Measurements from ENCODE around the gene SNX22. TPM values are rescaled to one million over a fixed set of nuclear protein-coding genes. Genes with fewer than 3 reads are reported as not detected.

Gene SNX22
- total RNA-seq, 2 experiments from 2014 or later: 0.19 to 0.47 TPM

- Mint-ChIP-seq H3K9me3 (no peaks in the 10 kb centered on the region), H3K4me1 (ENCODE audit: low read depth) (no peaks in the 10 kb centered on the region), H3K4me3 (no peak overlapping the region), H3K27ac (no peak overlapping the region), H3K36me3 (ENCODE audit: low read depth) (peaks cover 25% of the 10 kb centered on the region), H3K27me3 (ENCODE audit: low read depth) (no peaks in the 10 kb centered on the region)
- CTCF ChIA-PET: no interaction called here
- intact Hi-C loops (cut with micrococcal nuclease): no loop called here
- DNase-seq: no peak
Measured at GRCh38 chr15:64121614-64122013, 29.9 kb upstream of the SNX22 start.

DNA sequence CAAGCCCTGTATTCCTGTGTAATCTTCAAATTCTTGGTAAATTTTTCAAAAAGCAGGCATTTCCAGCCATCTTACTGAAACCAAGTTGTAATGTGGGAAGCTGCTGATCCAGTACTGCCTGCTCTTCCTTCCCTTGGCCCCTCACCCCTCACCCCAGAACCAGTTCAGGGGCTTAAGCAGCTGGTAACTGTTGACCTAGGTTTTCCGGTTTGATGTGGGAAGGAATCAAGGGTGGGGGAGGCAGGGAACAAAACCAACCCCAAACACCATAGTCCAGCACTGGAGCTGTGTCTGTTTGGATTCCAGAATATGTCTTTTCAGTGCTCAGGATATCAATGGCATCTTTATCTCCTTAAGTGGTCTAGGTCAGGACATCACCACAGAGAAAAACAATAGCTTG lies 29.1 kb upstream of the SNX22 start:
- Mint-ChIP-seq H3K36me3 (ENCODE audit: low read depth) (peaks cover 28% of the 10 kb centered on the region), H3K4me3 (no peak overlapping the region), H3K9me3 (no peaks in the 10 kb centered on the region), H3K27ac (no peak overlapping the region), H3K4me1 (ENCODE audit: low read depth) (no peaks in the 10 kb centered on the region), H3K27me3 (ENCODE audit: low read depth) (no peaks in the 10 kb centered on the region)
- CTCF ChIA-PET: no interaction called here
- intact Hi-C loops (cut with micrococcal nuclease): no loop called here
- DNase-seq: no peak

GRCh38 chr15:64122936-64123351 lies 28.6 kb upstream of the SNX22 start:
- Mint-ChIP-seq H3K4me3 (no peak overlapping the region), H3K36me3 (ENCODE audit: low read depth) (peaks cover 30% of the 10 kb centered on the region), H3K27me3 (ENCODE audit: low read depth) (no peaks in the 10 kb centered on the region), H3K4me1 (ENCODE audit: low read depth) (no peaks in the 10 kb centered on the region), H3K9me3 (no peaks in the 10 kb centered on the region), H3K27ac (no peak overlapping the region)
- intact Hi-C loops (cut with micrococcal nuclease): no loop called here
- CTCF ChIA-PET: interaction anchor here (0.7 kb wide), 1 partner anchor 30 kb away, joined by 3 read pairs; no protein-coding TSS in a partner anchor
- no peak for DNase-seq

- CTCF ChIA-PET: no interaction called here
- no peaks in the 10 kb centered on the region for H3K27me3 Mint-ChIP-seq (ENCODE audit: low read depth)
- DNase-seq: no peak
- no peaks in the 10 kb centered on the region for H3K9me3 Mint-ChIP-seq
- no peak overlapping the region for H3K27ac Mint-ChIP-seq
- peaks cover 30% of the 10 kb centered on the region for H3K36me3 Mint-ChIP-seq (ENCODE audit: low read depth)
- no peaks in the 10 kb centered on the region for H3K4me1 Mint-ChIP-seq (ENCODE audit: low read depth)
- no peak overlapping the region for H3K4me3 Mint-ChIP-seq
- intact Hi-C loops (cut with micrococcal nuclease): no loop called here
Measured at GRCh38 chr15:64125978-64126377, 25.6 kb upstream of the SNX22 start.

GRCh38 chr15:64127521-64128270 lies 23.8 kb upstream of the SNX22 start:
- H3K9me3 Mint-ChIP-seq: no peaks in the 10 kb centered on the region
- CTCF ChIA-PET: interaction anchor here (0.6 kb wide), 1 partner anchor 554 kb away, joined by 5 read pairs; no protein-coding TSS in a partner anchor
- H3K27me3 Mint-ChIP-seq (ENCODE audit: low read depth): no peaks in the 10 kb centered on the region
- intact Hi-C loops (cut with micrococcal nuclease): no loop called here
- DNase-seq: no peak
- H3K36me3 Mint-ChIP-seq (ENCODE audit: low read depth): peaks cover 41% of the 10 kb centered on the region
- H3K4me1 Mint-ChIP-seq (ENCODE audit: low read depth): no peaks in the 10 kb centered on the region
- H3K4me3 Mint-ChIP-seq: no peak overlapping the region
- H3K27ac Mint-ChIP-seq: no peak overlapping the region

DNA sequence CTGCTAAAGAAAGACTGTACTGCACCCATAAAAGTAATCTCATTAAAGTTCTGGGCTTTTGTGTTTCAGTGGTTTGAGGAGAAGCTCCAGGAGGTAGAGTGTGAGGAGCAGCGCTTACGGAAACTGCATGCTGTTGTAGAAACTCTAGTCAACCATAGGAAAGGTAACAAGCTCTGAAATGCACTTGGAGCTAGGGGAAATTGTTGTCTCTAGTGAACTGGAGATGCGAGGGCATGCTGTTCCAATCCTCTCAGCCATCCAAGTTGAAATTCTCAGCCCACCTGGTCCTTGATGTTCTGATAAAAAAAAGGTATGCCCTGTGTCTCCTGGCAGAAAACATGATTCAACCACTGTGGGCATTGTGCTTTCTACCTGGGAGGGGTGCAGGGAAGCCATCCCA lies 21.4 kb upstream of the SNX22 start:
- Mint-ChIP-seq H3K27me3 (ENCODE audit: low read depth) (no peaks in the 10 kb centered on the region), H3K4me1 (ENCODE audit: low read depth) (no peaks in the 10 kb centered on the region), H3K9me3 (no peaks in the 10 kb centered on the region), H3K4me3 (no peak overlapping the region), H3K27ac (no peak overlapping the region), H3K36me3 (ENCODE audit: low read depth) (peaks cover 39% of the 10 kb centered on the region)
- intact Hi-C loops (cut with micrococcal nuclease): no loop called here
- CTCF ChIA-PET: interaction anchor here (0.6 to 1.6 kb wide), 2 partner anchors 23 to 118 kb away, joined by 4 to 7 read pairs; no protein-coding TSS in a partner anchor
- DNase-seq: no peak

DNA sequence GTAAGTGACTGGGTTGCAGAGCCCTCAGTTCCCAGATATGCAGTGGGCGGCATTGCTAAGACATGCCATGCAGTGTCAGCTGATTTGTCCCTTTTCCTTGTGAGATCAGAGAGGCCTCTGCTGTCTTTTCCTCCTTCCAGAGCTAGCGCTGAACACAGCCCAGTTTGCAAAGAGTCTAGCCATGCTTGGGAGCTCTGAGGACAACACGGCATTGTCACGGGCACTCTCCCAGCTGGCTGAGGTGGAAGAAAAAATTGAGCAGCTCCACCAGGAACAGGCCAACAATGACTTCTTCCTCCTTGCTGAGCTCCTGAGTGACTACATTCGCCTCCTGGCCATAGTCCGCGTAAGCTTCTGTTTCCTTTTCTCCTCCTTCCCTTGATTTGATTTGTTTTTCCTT lies 20.0 kb upstream of the SNX22 start:
- CTCF ChIA-PET: interaction anchor here (0.8 to 1.6 kb wide), 2 partner anchors 17 to 22 kb away, joined by 4 to 7 read pairs; no protein-coding TSS in a partner anchor
- Mint-ChIP-seq H3K27ac (no peak overlapping the region), H3K27me3 (ENCODE audit: low read depth) (no peaks in the 10 kb centered on the region), H3K36me3 (ENCODE audit: low read depth) (peaks cover 38% of the 10 kb centered on the region), H3K9me3 (no peaks in the 10 kb centered on the region), H3K4me1 (ENCODE audit: low read depth) (no peaks in the 10 kb centered on the region), H3K4me3 (no peak overlapping the region)
- intact Hi-C loops (cut with micrococcal nuclease): no loop called here
- DNase-seq: no peak

DNA sequence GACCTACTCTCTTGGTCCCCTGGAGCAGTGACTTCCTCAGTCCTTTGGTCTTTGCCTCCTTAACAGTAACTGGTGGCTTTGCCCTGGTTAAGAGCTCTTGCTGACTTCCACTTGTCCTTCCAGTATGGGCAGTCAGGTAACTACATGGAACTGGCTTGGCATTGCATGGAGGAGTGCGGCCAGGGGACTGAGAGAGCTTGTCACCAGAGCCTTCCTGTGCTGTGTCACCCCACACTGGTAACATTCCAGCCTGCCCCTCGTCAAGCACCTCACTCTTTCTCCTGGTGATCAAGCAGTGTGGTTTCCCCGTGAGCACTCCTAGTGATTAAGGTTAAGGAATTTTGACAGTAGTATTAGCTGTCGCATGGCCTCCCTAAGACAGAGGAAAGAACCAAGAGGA lies 19.3 kb upstream of the SNX22 start:
- intact Hi-C loops (cut with micrococcal nuclease): no loop called here
- Mint-ChIP-seq H3K27me3 (ENCODE audit: low read depth) (no peaks in the 10 kb centered on the region), H3K9me3 (no peaks in the 10 kb centered on the region), H3K4me1 (ENCODE audit: low read depth) (no peaks in the 10 kb centered on the region), H3K4me3 (no peak overlapping the region), H3K36me3 (ENCODE audit: low read depth) (peaks cover 40% of the 10 kb centered on the region), H3K27ac (no peak overlapping the region)
- CTCF ChIA-PET: interaction anchor here (0.5 to 0.8 kb wide), 3 partner anchors 18 to 234 kb away, joined by 3 to 5 read pairs (median 4); no protein-coding TSS in a partner anchor
- DNase-seq: no peak

DNA sequence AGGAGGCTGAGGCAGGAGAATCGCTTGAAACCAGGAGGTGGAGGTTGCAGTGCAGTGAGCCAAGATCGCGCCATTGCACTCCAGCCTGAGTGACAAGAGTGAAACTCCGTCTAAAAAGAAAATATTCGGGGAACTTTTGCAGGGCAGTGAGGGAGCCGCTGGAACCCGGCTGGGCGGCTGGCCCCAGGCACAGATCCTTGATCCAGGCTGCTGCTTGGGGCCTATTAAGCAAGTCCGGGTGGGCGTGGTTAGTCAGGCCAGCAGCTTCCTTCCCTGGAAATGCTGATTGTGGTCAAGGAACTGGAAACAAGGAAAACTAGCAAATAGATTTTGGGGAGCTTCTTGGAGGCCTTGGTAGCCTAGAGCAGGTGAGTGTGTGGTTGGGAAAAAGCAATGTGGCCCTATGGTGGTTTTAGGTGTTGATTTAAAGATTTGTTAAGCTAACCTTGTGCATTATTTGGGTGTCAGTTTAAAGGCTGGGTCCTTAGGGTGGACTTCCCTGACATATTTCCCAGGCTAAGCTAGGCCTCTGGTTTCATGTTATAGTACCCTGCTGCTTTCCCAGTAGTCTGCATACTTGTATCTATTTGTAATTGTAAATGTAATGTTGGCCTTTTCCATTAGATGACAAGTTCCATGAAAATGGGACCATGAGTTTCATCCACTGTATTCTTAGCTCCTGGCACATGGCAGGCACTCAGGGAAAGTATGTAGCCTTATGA lies 17.7 kb upstream of the SNX22 start:
- no peak overlapping the region for H3K4me3 Mint-ChIP-seq
- no peak for DNase-seq
- H3K36me3 Mint-ChIP-seq (ENCODE audit: low read depth): peaks cover 29% of the 10 kb centered on the region
- no peak overlapping the region for H3K27ac Mint-ChIP-seq
- CTCF ChIA-PET: interaction anchor here (1.0 kb wide), 1 partner anchor 20 kb away, joined by 3 read pairs; no protein-coding TSS in a partner anchor
- intact Hi-C loops (cut with micrococcal nuclease): no loop called here
- H3K4me1 Mint-ChIP-seq (ENCODE audit: low read depth): no peaks in the 10 kb centered on the region
- no peaks in the 10 kb centered on the region for H3K9me3 Mint-ChIP-seq
- no peaks in the 10 kb centered on the region for H3K27me3 Mint-ChIP-seq (ENCODE audit: low read depth)

DNA sequence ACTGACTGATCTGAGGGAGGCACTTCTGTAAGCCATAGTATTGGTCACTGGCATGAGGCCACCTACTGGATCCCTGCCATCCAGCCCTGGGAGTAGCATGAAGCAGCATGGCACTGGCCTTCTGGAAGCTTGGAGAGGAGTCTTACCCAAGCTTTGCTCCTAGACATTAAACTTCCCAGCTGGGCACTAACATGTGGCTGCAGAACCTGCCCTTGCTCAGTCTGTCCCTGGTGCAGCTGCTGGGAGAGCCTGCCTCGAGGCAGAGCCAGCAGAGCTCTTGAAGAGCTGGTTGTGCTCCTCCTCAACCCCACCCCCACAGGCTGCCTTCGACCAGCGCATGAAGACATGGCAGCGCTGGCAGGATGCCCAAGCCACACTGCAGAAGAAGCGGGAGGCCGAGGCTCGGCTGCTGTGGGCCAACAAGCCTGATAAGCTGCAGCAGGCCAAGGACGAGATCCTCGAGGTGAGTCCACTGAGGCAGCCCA lies 17.1 kb upstream of the SNX22 start:
- Mint-ChIP-seq H3K36me3 (ENCODE audit: low read depth) (peaks cover 29% of the 10 kb centered on the region), H3K4me1 (ENCODE audit: low read depth) (no peaks in the 10 kb centered on the region), H3K27ac (no peak overlapping the region), H3K9me3 (no peaks in the 10 kb centered on the region), H3K27me3 (ENCODE audit: low read depth) (no peaks in the 10 kb centered on the region), H3K4me3 (no peak overlapping the region)
- no peak for DNase-seq
- CTCF ChIA-PET: interaction anchor here (1.0 kb wide), 1 partner anchor 19 kb away, joined by 3 read pairs; no protein-coding TSS in a partner anchor
- intact Hi-C loops (cut with micrococcal nuclease): no loop called here

GRCh38 chr15:64136347-64136746 lies 15.2 kb upstream of the SNX22 start:
- no peaks in the 10 kb centered on the region for H3K27me3 Mint-ChIP-seq (ENCODE audit: low read depth)
- no peaks in the 10 kb centered on the region for H3K4me1 Mint-ChIP-seq (ENCODE audit: low read depth)
- no peak overlapping the region for H3K27ac Mint-ChIP-seq
- H3K4me3 Mint-ChIP-seq: no peak overlapping the region
- H3K36me3 Mint-ChIP-seq (ENCODE audit: low read depth): peaks cover 25% of the 10 kb centered on the region
- CTCF ChIA-PET: interaction anchor here (0.6 kb wide), 1 partner anchor 36 kb away, joined by 3 read pairs; no protein-coding TSS in a partner anchor
- H3K9me3 Mint-ChIP-seq: no peaks in the 10 kb centered on the region
- DNase-seq: no peak
- intact Hi-C loops (cut with micrococcal nuclease): no loop called here

DNA sequence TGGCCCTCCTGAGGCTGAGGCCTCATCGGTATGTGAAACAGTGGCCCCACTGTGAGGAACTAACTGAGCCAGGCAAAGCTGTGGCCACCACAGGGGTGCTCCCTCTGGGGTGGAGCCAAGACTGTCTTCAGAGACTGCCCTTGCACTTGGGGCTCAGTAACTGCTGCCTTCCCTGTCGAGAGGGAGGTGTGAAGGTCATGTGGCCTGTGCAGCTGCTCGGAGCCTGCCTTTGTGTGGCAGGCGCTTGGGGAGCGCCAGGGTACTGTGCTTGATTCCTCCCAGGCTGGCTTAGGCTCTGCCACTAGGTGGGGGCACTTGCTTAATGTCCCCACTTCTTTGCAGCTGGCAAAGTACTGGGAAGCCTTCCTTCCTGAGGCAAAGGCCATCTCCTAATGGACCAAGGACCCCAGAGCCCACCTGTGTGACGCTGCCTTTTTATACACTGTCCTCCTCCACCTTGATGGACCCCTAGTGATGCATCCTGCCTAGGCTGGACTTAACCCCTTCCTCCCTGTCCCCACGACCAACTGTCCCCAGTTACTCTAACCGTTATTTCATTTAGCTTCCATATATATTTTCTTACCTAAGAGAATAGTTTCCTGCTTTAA lies 14.2 kb upstream of the SNX22 start:
- DNase-seq: no peak
- Mint-ChIP-seq H3K27me3 (ENCODE audit: low read depth) (no peaks in the 10 kb centered on the region), H3K27ac (no peak overlapping the region), H3K4me1 (ENCODE audit: low read depth) (no peaks in the 10 kb centered on the region), H3K36me3 (ENCODE audit: low read depth) (peaks cover 22% of the 10 kb centered on the region), H3K9me3 (no peaks in the 10 kb centered on the region), H3K4me3 (no peak overlapping the region)
- CTCF ChIA-PET: no interaction called here
- intact Hi-C loops (cut with micrococcal nuclease): no loop called here
